ENCODE data around the gene ZNF524. TPM values are rescaled to one million over a fixed set of nuclear protein-coding genes. Genes with fewer than 3 reads are reported as not detected.

ZNF524 gene
- total and polyA plus RNA-seq, 10 of the 15 experiments (the other 5 are each of a cell fraction or from before 2014, with no cell fraction given) = 0.47 to 18.6 (median 12.4) TPM; not detected in 1

GRCh38 chr19:55643003-55643886 is 43.2 kb downstream of the ZNF524 start, which contains the start of gene ZNF581 (continued):
- TF ChIP-seq SPI1 (IDR thresholded peaks at IDR 0.05; ENCODE audit: borderline replicate concordance, insufficient read depth, low read depth, low read length) = no peak
- TF ChIP-seq RUNX3 (IDR thresholded peaks at IDR 0.05; ENCODE audit: low read length) = peak; percentile 54
- TF ChIP-seq BACH1 (IDR thresholded peaks at IDR 0.05; ENCODE audit: borderline replicate concordance) = peak; percentile 16; the same call in 1 of the 2 replicates
- TF ChIP-seq ESRRA (IDR thresholded peaks at IDR 0.05; ENCODE audit: low read length) = peak; percentile 50; the same call in 1 of the 2 replicates
- no peak for TF ChIP-seq ZNF217 (IDR thresholded peaks at IDR 0.05)
- TF ChIP-seq POLR2A (IDR thresholded peaks at IDR 0.05; ENCODE audit: low read depth, low read length) = peak; percentile 84
- peak; percentile 72 for TF ChIP-seq CREB1 (IDR thresholded peaks at IDR 0.05; ENCODE audit: low read depth)
- TF ChIP-seq HCFC1 (IDR thresholded peaks at IDR 0.05; ENCODE audit: low read length) = peak; percentile 78
- TF ChIP-seq MYC (IDR thresholded peaks at IDR 0.05; ENCODE audit: insufficient read depth, insufficient read length, insufficient replicate concordance, low read length, severe bottlenecking) = peak; percentile 1
- TF ChIP-seq ASH2L (IDR thresholded peaks at IDR 0.05; ENCODE audit: borderline replicate concordance, low read depth) = peak; percentile 56; the same call in 1 of the 2 replicates
- no peak for TF ChIP-seq KAT2A (conservative IDR thresholded peaks at IDR 0.05; ENCODE audit: control insufficient read depth, low read depth, low read length)
- TF ChIP-seq CHD2 (IDR thresholded peaks at IDR 0.05; ENCODE audit: borderline replicate concordance, low read depth, low read length) = peak; percentile 64; the same call in 1 of the 2 replicates
- TF ChIP-seq RCOR1 (conservative IDR thresholded peaks at IDR 0.05; ENCODE audit: low read depth, low read length) = no peak
- no peak for TF ChIP-seq FOXK2 (IDR thresholded peaks at IDR 0.05)

Measured in GM12878 (cell line).